ENCODE measurements around the gene MYOM3.

MYOM3 gene
- total RNA-seq: 0 reads per million in 2 donors

GRCh38 chr1:24111996-24112779 lies at the start of gene MYOM3:
Gene MYOM3, minus strand, starts transcription at chr1:24112135. Its CDS starts 3,499 bp downstream, at chr1:24108636.
- no peak for DNase-seq

- no peak for DNase-seq
Measured at GRCh38 chr1:24161270-24161669, 49.3 kb upstream of the MYOM3 start.

- DNase-seq: no peak
Measured at GRCh38 chr1:24159366-24159765, 47.4 kb upstream of the MYOM3 start.

- DNase-seq: no peak
Measured at GRCh38 chr1:24157918-24158481, 46.1 kb upstream of the MYOM3 start.

GRCh38 chr1:24156542-24157260 lies 44.8 kb upstream of the MYOM3 start:
- DNase-seq: no peak

GRCh38 chr1:24155011-24155782 lies 43.3 kb upstream of the MYOM3 start:
- DNase-seq: no peak

GRCh38 chr1:24154215-24154614 lies 42.3 kb upstream of the MYOM3 start:
- DNase-seq: no peak

GRCh38 chr1:24152631-24153494 lies 40.9 kb upstream of the MYOM3 start:
- no peak for DNase-seq

GRCh38 chr1:24151175-24151533 lies 39.2 kb upstream of the MYOM3 start:
- DNase-seq: no peak

GRCh38 chr1:24150234-24151174 lies 38.6 kb upstream of the MYOM3 start:
- peak; percentile 48 for DNase-seq

GRCh38 chr1:24149866-24150233 lies 37.9 kb upstream of the MYOM3 start:
- DNase-seq: no peak

- no peak for DNase-seq
Measured at GRCh38 chr1:24147816-24148215, 35.9 kb upstream of the MYOM3 start.

GRCh38 chr1:24147194-24147593 lies 35.3 kb upstream of the MYOM3 start:
- no peak for DNase-seq

- DNase-seq: no peak
Measured at GRCh38 chr1:24142546-24143534, 30.9 kb upstream of the MYOM3 start, which contains the start of gene IL22RA1. Gene IL22RA1, minus strand, starts transcription at chr1:24143140. Its CDS starts 58 bp downstream, at chr1:24143082.

- DNase-seq: no peak
Measured at GRCh38 chr1:24141311-24141997, 29.5 kb upstream of the MYOM3 start.

GRCh38 chr1:24140741-24141181 lies 28.8 kb upstream of the MYOM3 start:
- DNase-seq: no peak

GRCh38 chr1:24139841-24140425 lies 28.0 kb upstream of the MYOM3 start:
- no peak for DNase-seq

- DNase-seq: no peak
Measured at GRCh38 chr1:24139222-24139489, 27.2 kb upstream of the MYOM3 start.
